Activated CD8-positive, alpha-beta T cell treated with anti-CD3 and anti-CD28 coated beads, Interleukin-2, amount 10 ng/mL, durations not matched to agents 7 days and 5 days (primary cell): ENCODE measurements around the gene PSMD5. TPM values are rescaled to one million over a fixed set of nuclear protein-coding genes. Genes with fewer than 3 reads are reported as not detected.

Experiments used
- ATAC-seq: fragments of 150-1000 bp; cut with Tn5 transposase; one replicate; pipeline ENCODE4 v1.10.0; 2021; ENCODE audit warnings: moderate library complexity
- CTCF ChIA-PET: fragments of 350-600 bp; sonication (Branson Sonifier 250); formaldehyde crosslinking; loops from one replicate; lab custom pipeline; 2021; ENCODE audit warnings: antibody characterized with exemption; lab: Charles Lee
- POLR2A ChIA-PET: fragments of 350-600 bp; sonication (Branson Sonifier 250); formaldehyde crosslinking; loops from one replicate; lab custom pipeline; 2021; ENCODE audit warnings: antibody characterized with exemption; lab: Charles Lee
- DNase-seq: peaks from one replicate; pipeline ENCODE4 v3.0.0-alpha.2; 2020
- H3K27ac Mint-ChIP-seq: one replicate; pipeline ENCODE4 v1.8.0; 2021; ENCODE audit warnings: mild to moderate bottlenecking, mixed read lengths
- H3K27me3 Mint-ChIP-seq: one replicate; pipeline ENCODE4 v1.8.0; 2021; ENCODE audit warnings: low read depth, mixed read lengths
- H3K36me3 Mint-ChIP-seq: one replicate; pipeline ENCODE4 v1.8.0; 2021; ENCODE audit warnings: low read depth, mixed read lengths
- H3K4me1 Mint-ChIP-seq: one replicate; pipeline ENCODE4 v1.8.0; 2021; ENCODE audit warnings: low read depth, mixed read lengths
- H3K4me3 Mint-ChIP-seq: one replicate; pipeline ENCODE4 v1.8.0; 2021; ENCODE audit warnings: mild to moderate bottlenecking, mixed read lengths
- H3K9me3 Mint-ChIP-seq: one replicate; pipeline ENCODE4 v1.8.0; 2022; ENCODE audit warnings: mixed read lengths; ENCODE audit not compliant: insufficient read depth
- total RNA-seq, 2 experiments: library from RNA; stranded (reverse); gene quantifications; one replicate each; pipeline ENCODE4 v1.2.3, GENCODE V29; 2021

PSMD5 gene
- total RNA-seq, 2 experiments from 2014 or later = 47.9 to 50.7 TPM

DNA sequence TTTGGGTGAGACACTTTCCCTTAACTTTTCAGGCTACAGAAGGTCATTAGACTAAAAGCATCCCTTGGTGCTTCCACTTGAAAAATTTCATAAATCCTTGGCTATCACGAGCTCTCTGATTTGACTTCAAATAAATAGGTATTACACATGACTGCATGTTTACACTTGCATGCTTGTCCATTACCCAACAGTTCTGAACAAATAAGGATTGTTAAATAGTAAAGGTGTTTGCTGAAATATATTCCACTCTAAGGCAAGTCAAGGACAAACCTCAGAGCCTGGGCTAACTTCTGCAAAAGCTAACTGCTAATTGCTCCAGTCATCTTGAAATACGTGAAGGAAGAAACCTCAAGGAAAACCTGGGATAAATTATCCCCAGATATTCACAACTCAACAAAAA is 64.0 kb downstream of the PSMD5 start:
- H3K27me3 Mint-ChIP-seq = no peaks in the 10 kb centered on the region
- no peak overlapping the region for H3K27ac Mint-ChIP-seq
- peaks cover 13% of the 10 kb centered on the region for H3K4me1 Mint-ChIP-seq
- ChIA-PET CTCF (interaction anchor here (0.6 to 2.0 kb wide), 3 partner anchors 9 to 24 kb away, joined by 3 to 6 read pairs (median 3); no protein-coding TSS in a partner anchor), POLR2A (no interaction called here)
- ATAC-seq (no peak), DNase-seq (no peak)
- H3K36me3 Mint-ChIP-seq = peaks cover 62% of the 10 kb centered on the region
- H3K9me3 Mint-ChIP-seq = no peaks in the 10 kb centered on the region
- H3K4me3 Mint-ChIP-seq = no peak overlapping the region

DNA sequence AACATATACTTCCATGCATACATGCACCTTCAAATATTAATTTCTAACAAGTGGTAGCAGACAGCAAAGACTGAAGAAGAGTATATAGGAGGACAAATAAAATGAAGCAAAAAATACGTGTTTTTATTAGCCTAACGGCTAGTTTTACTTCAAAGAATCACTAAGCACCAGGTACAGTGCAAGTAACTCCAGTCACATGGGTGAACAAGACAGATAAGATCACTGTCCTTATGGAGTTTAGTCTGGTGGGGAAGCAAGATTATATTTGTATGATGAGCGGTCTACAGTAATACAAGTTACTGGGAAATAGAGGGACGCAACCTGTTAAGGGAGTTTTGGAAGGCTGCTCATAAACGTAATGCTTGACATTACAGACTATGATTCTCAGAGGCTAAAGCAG is 65.5 kb downstream of the PSMD5 start:
- Mint-ChIP-seq H3K27me3 (no peaks in the 10 kb centered on the region), H3K9me3 (no peaks in the 10 kb centered on the region), H3K4me3 (no peak overlapping the region), H3K4me1 (peaks cover 9% of the 10 kb centered on the region), H3K27ac (no peak overlapping the region), H3K36me3 (peaks cover 58% of the 10 kb centered on the region)
- POLR2A ChIA-PET = interaction anchor here (1.1 kb wide), 1 partner anchor 16 kb away, joined by 3 read pairs; no protein-coding TSS in a partner anchor
- CTCF ChIA-PET = interaction anchor here (0.6 to 0.9 kb wide), 2 partner anchors 8 to 17 kb away, joined by 3 to 4 read pairs; no protein-coding TSS in a partner anchor
- ATAC-seq = no peak
- DNase-seq = no peak

DNA sequence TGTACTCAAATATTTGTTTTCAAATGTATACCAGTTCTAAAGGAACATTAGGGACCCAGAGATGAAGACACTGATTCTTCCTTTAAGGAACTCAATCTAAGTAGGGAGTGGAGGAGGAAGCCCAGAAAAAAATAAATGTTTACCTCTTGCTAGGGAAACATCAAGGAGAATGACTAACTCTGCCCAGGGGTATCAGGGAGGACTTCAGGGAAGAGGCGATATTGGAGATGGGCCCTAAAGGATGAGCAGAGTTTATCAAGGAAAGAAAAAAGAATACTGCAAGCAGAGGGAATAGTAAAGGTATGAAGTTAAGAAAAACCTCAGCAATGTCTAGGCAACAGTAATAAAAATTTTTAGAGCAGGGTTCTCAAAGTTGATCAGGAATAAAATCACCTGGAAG is 65.9 kb downstream of the PSMD5 start:
- Mint-ChIP-seq H3K27ac (no peak overlapping the region), H3K36me3 (peaks cover 56% of the 10 kb centered on the region), H3K9me3 (no peaks in the 10 kb centered on the region), H3K27me3 (no peaks in the 10 kb centered on the region), H3K4me3 (no peak overlapping the region), H3K4me1 (peaks cover 9% of the 10 kb centered on the region)
- ChIA-PET POLR2A (no interaction called here), CTCF (interaction anchor here (1.2 kb wide), 1 partner anchor 21 kb away, joined by 4 read pairs; no protein-coding TSS in a partner anchor)
- ATAC-seq = no peak
- no peak for DNase-seq

DNA sequence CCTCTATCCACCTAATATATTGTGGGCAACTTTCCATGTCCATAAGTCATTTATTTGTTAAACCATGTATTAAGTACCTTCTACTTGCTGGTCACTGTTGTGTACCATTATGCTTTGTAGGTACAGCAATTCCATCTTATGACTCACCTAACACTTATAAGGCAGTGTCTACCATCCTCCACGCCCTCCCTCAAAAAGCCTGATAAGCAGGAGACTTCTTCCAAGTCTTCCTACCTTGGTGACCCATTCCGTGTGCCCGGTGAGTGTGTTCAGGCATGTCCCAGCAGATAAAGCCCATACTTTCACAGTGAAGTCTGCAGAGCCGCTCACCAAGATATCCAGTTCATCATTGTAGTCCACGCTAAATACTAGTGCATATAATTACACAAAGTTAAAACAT is 66.9 kb downstream of the PSMD5 start:
- CTCF ChIA-PET = interaction anchor here (1.2 kb wide), 1 partner anchor 20 kb away, joined by 4 read pairs; no protein-coding TSS in a partner anchor
- Mint-ChIP-seq H3K9me3 (no peaks in the 10 kb centered on the region), H3K4me3 (no peak overlapping the region), H3K4me1 (peaks cover 12% of the 10 kb centered on the region), H3K27ac (no peak overlapping the region), H3K36me3 (peaks cover 58% of the 10 kb centered on the region), H3K27me3 (no peaks in the 10 kb centered on the region)
- ATAC-seq (no peak), DNase-seq (no peak)
- POLR2A ChIA-PET = no interaction called here

DNA sequence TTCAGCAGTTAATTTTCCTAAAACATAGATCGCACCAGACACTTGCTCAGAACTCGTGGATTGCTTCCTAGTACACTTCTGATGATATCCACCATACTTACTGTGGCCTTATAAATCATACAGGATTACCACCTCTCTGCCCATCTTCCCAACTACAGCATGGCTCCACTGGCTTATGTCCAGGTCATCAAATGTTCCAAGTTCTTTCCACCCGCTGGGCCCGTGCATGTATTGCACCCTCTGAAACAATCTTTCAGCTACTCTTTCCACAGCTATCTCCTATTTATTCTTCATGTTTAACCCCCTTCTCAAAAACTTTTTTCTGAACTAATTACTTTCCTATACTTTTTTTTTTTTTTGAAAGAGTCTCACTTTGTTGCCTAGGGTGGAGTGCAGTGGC is 68.0 kb downstream of the PSMD5 start:
- H3K9me3 Mint-ChIP-seq = no peaks in the 10 kb centered on the region
- ATAC-seq = no peak
- no peak overlapping the region for H3K4me3 Mint-ChIP-seq
- CTCF ChIA-PET = interaction anchor here (1.2 to 2.8 kb wide), 2 partner anchors 19 to 285 kb away, joined by 3 to 14 read pairs; no protein-coding TSS in a partner anchor
- POLR2A ChIA-PET = interaction anchor here (0.6 to 0.9 kb wide), 2 partner anchors 18 to 204 kb away, joined by 3 to 6 read pairs; partner anchors contain the start of gene FBXW2
- peaks cover 18% of the 10 kb centered on the region for H3K4me1 Mint-ChIP-seq
- H3K36me3 Mint-ChIP-seq = peaks cover 62% of the 10 kb centered on the region
- H3K27me3 Mint-ChIP-seq = no peaks in the 10 kb centered on the region
- no peak overlapping the region for H3K27ac Mint-ChIP-seq
- DNase-seq = no peak

DNA sequence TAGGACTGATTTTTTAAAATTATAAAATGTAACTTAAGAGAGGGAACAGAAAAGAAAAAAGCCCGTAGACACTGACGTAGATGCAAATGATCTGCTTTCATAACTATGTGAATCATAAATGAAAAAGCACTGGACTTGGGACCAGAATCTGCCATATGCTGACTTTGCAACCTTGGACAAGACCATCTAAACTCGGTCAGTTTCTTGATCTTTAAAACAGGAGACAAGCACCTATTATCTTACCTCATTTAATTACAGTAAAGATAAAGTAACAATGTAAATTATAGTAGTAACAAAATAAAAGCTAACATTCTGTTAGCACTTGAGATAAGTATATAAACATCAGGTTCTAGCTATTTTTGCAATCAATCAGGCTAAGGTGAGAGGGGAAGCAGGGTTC is 69.5 kb downstream of the PSMD5 start:
- ChIA-PET POLR2A (interaction anchor here (1.2 to 1.6 kb wide), 2 partner anchors 20 to 298 kb away, joined by 3 to 4 read pairs; partner anchors contain the start of gene FBXW2), CTCF (interaction anchor here (0.9 to 2.8 kb wide), 3 partner anchors 10 to 18 kb away, joined by 3 to 14 read pairs (median 5); no protein-coding TSS in a partner anchor)
- no peak overlapping the region for H3K27ac Mint-ChIP-seq
- no peaks in the 10 kb centered on the region for H3K27me3 Mint-ChIP-seq
- peaks cover 64% of the 10 kb centered on the region for H3K36me3 Mint-ChIP-seq
- H3K4me3 Mint-ChIP-seq = no peak overlapping the region
- DNase-seq (no peak), ATAC-seq (no peak)
- peaks cover 31% of the 10 kb centered on the region for H3K4me1 Mint-ChIP-seq
- no peaks in the 10 kb centered on the region for H3K9me3 Mint-ChIP-seq

DNA sequence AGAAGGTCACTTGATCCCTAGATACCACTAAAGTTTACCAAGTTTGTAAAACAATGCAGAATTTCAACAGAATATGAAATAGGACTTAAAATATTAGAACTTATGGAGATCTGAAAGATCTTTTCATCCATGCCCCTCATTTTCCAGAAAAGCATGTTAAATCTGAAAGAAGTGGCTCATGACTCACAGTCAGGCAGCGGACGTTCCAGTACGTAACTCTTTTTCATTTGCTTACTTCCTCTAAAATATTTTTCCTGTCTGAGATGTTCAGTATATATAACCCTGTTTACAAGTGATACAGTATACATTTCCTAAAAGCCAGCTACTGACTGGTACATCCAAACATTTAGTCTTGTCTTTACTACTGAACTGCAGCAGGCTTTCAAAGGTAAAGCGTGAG is 71.8 kb downstream of the PSMD5 start:
- Mint-ChIP-seq H3K36me3 (peaks cover 64% of the 10 kb centered on the region), H3K27me3 (no peaks in the 10 kb centered on the region), H3K4me3 (no peak overlapping the region), H3K27ac (no peak overlapping the region), H3K4me1 (peaks cover 40% of the 10 kb centered on the region), H3K9me3 (no peaks in the 10 kb centered on the region)
- POLR2A ChIA-PET = no interaction called here
- CTCF ChIA-PET = interaction anchor here (1.1 to 1.6 kb wide), 2 partner anchors 11 to 14 kb away, joined by 3 to 4 read pairs; no protein-coding TSS in a partner anchor
- DNase-seq (no peak), ATAC-seq (no peak)

DNA sequence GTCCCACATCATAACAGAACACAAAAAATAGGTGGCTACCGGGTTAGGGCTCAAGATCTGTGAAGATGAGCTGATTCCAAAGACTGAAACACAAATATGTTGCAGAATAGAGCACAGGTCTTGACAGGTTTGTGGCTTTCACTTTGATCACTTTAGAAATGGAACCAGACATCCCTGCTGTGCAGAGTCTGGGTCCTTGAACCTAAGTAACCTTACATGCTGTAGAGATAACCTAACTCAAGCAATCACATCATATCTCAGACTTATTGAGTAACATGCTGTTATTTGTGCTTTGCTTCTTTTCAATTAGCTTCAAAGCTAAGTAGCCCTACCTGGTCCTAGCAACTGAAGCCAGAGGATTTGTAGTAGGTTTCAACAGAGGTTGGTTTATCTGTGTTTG is 73.8 kb downstream of the PSMD5 start:
- Mint-ChIP-seq H3K27me3 (no peaks in the 10 kb centered on the region), H3K36me3 (peaks cover 68% of the 10 kb centered on the region)

DNA sequence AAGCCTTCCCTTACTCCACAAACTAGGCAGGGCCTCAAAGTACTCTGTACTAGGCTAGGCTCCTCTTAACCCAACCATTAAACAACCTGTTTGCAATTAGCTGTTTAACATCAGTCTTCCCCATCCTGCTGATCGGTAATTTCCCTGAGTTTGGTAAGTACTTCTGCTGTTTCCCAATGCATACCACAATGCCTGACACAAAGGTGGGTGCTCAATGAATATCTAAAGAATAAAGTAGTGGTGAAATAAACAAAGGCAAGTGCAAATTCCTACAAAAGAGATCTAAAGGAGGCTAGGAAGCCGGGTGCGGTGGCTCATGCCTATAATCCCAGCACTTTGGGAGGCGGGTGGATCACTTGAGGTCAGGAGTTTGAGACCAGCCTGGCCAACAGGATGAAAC is 74.5 kb downstream of the PSMD5 start:
- ATAC-seq = no peak
- Mint-ChIP-seq H3K4me1 (peaks cover 40% of the 10 kb centered on the region), H3K9me3 (no peaks in the 10 kb centered on the region), H3K36me3 (peaks cover 70% of the 10 kb centered on the region), H3K4me3 (no peak overlapping the region), H3K27ac (no peak overlapping the region), H3K27me3 (no peaks in the 10 kb centered on the region)
- no peak for DNase-seq
- ChIA-PET POLR2A (interaction anchor here (1.2 kb wide), 1 partner anchor 303 kb away, joined by 3 read pairs; no protein-coding TSS in a partner anchor), CTCF (interaction anchor here (1.4 to 5.6 kb wide), 3 partner anchors 9 to 213 kb away, joined by 3 to 45 read pairs (median 4); no protein-coding TSS in a partner anchor)

More for the DNA sequence above, 73.8 kb downstream of the PSMD5 start:
- ATAC-seq = peak; percentile 72
- Mint-ChIP-seq H3K4me3 (no peak overlapping the region), H3K4me1 (peaks cover 40% of the 10 kb centered on the region), H3K9me3 (no peaks in the 10 kb centered on the region), H3K27ac (peak overlapping the region; percentile 53)
- POLR2A ChIA-PET = interaction anchor here (1.2 kb wide), 1 partner anchor 303 kb away, joined by 3 read pairs; no protein-coding TSS in a partner anchor
- no peak for DNase-seq
- CTCF ChIA-PET = interaction anchor here (1.2 to 5.6 kb wide), 4 partner anchors 9 to 291 kb away, joined by 3 to 45 read pairs (median 4); no protein-coding TSS in a partner anchor

DNA sequence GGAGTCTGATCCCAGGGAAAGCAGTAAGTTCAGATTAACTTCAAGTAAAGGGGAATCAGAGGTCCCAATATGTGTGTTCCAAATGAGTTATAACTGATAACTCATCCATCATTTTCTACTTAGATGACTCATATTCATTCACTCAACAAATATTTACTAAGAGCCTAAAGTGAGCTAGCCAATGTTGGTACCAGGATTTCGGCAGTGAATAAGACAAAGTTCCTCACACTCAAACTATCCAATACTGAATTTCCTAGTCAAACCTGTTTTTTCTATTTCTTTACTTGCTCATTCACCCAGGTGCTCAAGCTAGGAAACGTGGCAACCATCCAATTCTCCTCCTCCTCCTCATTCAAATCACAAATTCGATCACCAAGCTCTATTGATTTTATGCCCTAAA is 75.3 kb downstream of the PSMD5 start:
- DNase-seq = no peak
- Mint-ChIP-seq H3K4me1 (peaks cover 40% of the 10 kb centered on the region), H3K27me3 (no peaks in the 10 kb centered on the region), H3K9me3 (no peaks in the 10 kb centered on the region), H3K27ac (peak overlapping the region; percentile 7), H3K36me3 (peaks cover 74% of the 10 kb centered on the region), H3K4me3 (no peak overlapping the region)
- POLR2A ChIA-PET = no interaction called here
- CTCF ChIA-PET = interaction anchor here (1.4 to 5.6 kb wide), 2 partner anchors 11 to 214 kb away, joined by 4 to 45 read pairs; no protein-coding TSS in a partner anchor
- ATAC-seq = no peak
